ENCODE data around the gene FER.
A peak's percentile ranks its signal among the peaks of the same experiment; 100 is the strongest.
"Not testable (repeated sequence)": the region's sequence is repeated elsewhere in the genome, so short reads cannot be mapped to it uniquely, and the experiment has no call there.

FER gene

DNA sequence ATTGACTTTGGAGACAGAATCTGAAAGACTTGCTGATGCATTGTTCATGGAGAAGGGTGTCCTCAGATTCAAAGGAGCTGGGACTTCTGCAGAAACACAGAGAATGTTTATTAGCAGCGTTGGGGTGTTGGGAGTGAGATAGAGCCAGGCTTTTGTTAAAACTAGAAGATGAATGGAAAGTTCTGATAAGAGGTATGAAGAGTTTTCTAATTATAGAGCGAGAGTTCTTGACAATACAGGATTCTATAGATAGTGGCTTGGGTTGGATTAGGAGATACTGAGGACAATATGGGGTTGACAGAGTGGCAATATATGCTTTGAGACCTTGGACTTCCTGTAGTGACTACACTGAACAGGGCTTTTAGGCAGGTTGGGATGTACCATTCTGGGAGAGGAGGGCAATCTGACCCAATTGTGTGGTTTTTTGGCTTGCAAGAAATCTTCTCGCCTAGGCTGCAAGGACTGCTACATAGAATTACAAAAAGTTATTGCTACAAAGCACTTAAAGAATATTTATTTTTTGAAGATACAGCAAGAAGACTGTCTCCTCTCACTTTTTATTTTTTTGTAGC, 83.1 kb downstream of the FER start:
- TF ChIP-seq, protein P1, sequence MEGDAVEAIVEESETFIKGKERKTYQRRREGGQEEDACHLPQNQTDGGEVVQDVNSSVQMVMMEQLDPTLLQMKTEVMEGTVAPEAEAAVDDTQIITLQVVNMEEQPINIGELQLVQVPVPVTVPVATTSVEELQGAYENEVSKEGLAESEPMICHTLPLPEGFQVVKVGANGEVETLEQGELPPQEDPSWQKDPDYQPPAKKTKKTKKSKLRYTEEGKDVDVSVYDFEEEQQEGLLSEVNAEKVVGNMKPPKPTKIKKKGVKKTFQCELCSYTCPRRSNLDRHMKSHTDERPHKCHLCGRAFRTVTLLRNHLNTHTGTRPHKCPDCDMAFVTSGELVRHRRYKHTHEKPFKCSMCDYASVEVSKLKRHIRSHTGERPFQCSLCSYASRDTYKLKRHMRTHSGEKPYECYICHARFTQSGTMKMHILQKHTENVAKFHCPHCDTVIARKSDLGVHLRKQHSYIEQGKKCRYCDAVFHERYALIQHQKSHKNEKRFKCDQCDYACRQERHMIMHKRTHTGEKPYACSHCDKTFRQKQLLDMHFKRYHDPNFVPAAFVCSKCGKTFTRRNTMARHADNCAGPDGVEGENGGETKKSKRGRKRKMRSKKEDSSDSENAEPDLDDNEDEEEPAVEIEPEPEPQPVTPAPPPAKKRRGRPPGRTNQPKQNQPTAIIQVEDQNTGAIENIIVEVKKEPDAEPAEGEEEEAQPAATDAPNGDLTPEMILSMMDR (IDR thresholded peaks at IDR 0.05; ENCODE audit: low read depth, low read length) = no peak
- no peak for DNase-seq (ENCODE audit: low read depth, low spot score)
- in situ Hi-C loops (cut with HindIII; ENCODE audit: low sequenced_read_pairs) = no loop called here
- no peak overlapping the region for H3K4me3 ChIP-seq (ENCODE audit: low read depth, low read length)

- TF ChIP-seq, protein P1 (IDR thresholded peaks at IDR 0.05; ENCODE audit: low read depth, low read length) = no peak
- in situ Hi-C loops (cut with HindIII; ENCODE audit: low sequenced_read_pairs) = no loop called here
- no peak for DNase-seq (ENCODE audit: low read depth, low spot score)
- H3K4me3 ChIP-seq (ENCODE audit: low read depth, low read length) = no peak overlapping the region
Measured at GRCh38 chr5:108836492-108836891, 88.8 kb downstream of the FER start.

- in situ Hi-C loops (cut with HindIII; ENCODE audit: low sequenced_read_pairs); H3K4me3 ChIP-seq (ENCODE audit: low read depth, low read length); DNase-seq (ENCODE audit: low read depth, low spot score): not testable (repeated sequence)
Measured at GRCh38 chr5:108842260-108842941, 94.7 kb downstream of the FER start.

GRCh38 chr5:108851129-108851528, 103.4 kb downstream of the FER start:
- in situ Hi-C loops (cut with HindIII; ENCODE audit: low sequenced_read_pairs); DNase-seq (ENCODE audit: low read depth, low spot score); H3K4me3 ChIP-seq (ENCODE audit: low read depth, low read length): not testable (repeated sequence)

DNA sequence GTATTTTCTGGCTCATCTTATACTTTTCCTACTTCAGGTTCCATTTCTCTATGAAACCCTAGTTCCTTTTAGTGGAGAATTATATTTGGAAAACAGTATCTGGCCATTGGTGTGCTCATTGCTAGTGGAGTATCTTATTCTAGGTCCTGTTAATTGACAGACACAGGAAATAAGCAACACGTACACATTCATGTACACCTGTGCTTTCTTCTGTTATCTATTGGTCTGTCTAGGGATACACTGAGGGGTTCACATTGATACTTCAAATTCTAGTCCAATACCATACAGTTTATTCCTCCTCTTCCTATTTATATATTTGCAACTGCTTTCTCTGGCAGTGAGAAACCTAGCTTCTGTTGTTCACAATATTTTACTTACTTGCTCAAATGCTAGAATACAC, 110.2 kb downstream of the FER start:
- in situ Hi-C loops (cut with HindIII; ENCODE audit: low sequenced_read_pairs) = no loop called here
- DNase-seq (ENCODE audit: low read depth, low spot score) = no peak
- H3K4me3 ChIP-seq (ENCODE audit: low read depth, low read length) = no peak overlapping the region
- TF ChIP-seq, protein P1 (IDR thresholded peaks at IDR 0.05; ENCODE audit: low read depth, low read length) = no peak

DNA sequence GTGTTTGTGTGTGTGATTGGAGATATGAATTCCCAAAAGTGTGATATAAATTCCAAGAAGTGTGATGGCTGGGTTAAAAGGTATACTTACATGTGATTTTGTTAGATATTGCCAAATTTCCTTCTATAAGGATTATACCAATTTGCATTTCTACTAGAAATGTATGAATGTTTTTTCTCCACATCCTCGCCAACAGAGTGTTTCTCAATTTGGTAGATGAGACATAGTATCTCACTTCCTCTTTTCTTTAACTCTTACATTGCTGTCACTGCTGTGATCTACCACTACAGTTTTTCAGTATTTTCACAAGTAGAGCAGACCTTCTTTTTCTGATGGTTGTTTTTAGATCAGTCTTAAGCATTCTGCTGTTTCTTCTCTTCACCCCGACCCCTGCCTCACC, 111.3 kb downstream of the FER start:
- in situ Hi-C loops (cut with HindIII; ENCODE audit: low sequenced_read_pairs) = no loop called here
- no peak overlapping the region for H3K4me3 ChIP-seq (ENCODE audit: low read depth, low read length)
- DNase-seq (ENCODE audit: low read depth, low spot score) = peak; percentile 5
- TF ChIP-seq, protein P1 (IDR thresholded peaks at IDR 0.05; ENCODE audit: low read depth, low read length) = no peak

- no peak for DNase-seq (ENCODE audit: low read depth, low spot score)
- in situ Hi-C loops (cut with HindIII; ENCODE audit: low sequenced_read_pairs) = no loop called here
- no peak overlapping the region for H3K4me3 ChIP-seq (ENCODE audit: low read depth, low read length)
- TF ChIP-seq, protein P1 (IDR thresholded peaks at IDR 0.05; ENCODE audit: low read depth, low read length) = no peak
Measured at GRCh38 chr5:108862211-108862610, 114.5 kb downstream of the FER start.

DNA sequence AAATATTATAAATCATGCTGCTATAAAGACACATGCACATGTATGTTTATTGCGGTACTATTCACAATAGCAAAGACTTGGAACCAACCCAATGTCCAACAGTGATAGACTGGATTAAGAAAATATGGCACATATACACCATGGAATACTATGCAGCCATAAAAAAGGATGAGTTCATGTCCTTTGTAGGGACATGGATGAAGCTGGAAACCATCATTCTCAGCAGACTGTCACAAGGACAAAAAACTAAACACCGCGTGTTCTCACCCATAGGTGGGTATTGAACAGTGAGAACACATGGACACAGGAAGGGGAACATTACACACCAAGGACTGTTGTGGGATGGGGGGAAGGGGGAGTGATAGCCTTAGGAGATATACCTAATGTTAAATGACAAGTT, 118.4 kb downstream of the FER start:
- in situ Hi-C loops (cut with HindIII; ENCODE audit: low sequenced_read_pairs); H3K4me3 ChIP-seq (ENCODE audit: low read depth, low read length); DNase-seq (ENCODE audit: low read depth, low spot score): not testable (repeated sequence)

Data from astrocyte of the spinal cord (primary cell).